Neutrophil (primary cell): ENCODE measurements around the gene NCAM2.

Experiments used
- H3K27ac ChIP-seq: fragments of 200-600 bp; sonication (generic); 2 replicates; pipeline ENCODE4 v1.5.1; 2016; ENCODE audit warnings: mild to moderate bottlenecking, moderate library complexity
- H3K27me3 ChIP-seq: fragments of 200-600 bp; sonication (generic); 2 replicates; pipeline ENCODE4 v1.6.0; 2016; ENCODE audit warnings: mild to moderate bottlenecking
- H3K36me3 ChIP-seq: fragments of 200-600 bp; sonication (generic); 2 replicates; pipeline ENCODE4 v1.5.1; 2017
- H3K4me1 ChIP-seq, 2 experiments: fragments of 200-600 bp in 1 of 2; sonication (generic) in 1 of 2; 1 replicate in 1 of 2; 2 replicates in 1 of 2; pipeline versions ENCODE4 v1.5.1 to v1.6.1; 2013 to 2016; ENCODE audit warnings: low read depth in 1 of 2, low read length in 1 of 2, mild to moderate bottlenecking in 1 of 2, moderate library complexity in 1 of 2; ENCODE audit not compliant: control insufficient read depth in 1 of 2, insufficient read depth in 1 of 2
- H3K4me3 ChIP-seq, 2 experiments: fragments of 200-600 bp in 1 of 2; sonication (generic) in 1 of 2; 1 replicate in 1 of 2; 2 replicates in 1 of 2; pipeline ENCODE4 v1.5.1; 2013 to 2016; ENCODE audit warnings: low read depth in 1 of 2, low read length in 1 of 2, mild to moderate bottlenecking in 1 of 2, moderate library complexity in 1 of 2
- H3K9me3 ChIP-seq: fragments of 200-600 bp; sonication (generic); 2 replicates; pipeline ENCODE4 v1.5.1; 2016
- CTCF ChIP-seq: fragments of 200-600 bp; sonication (generic); IDR thresholded peaks from 2 replicates; pipeline ENCODE4 v1.5.1; 2016; ENCODE audit warnings: antibody characterized with exemption

Gene NCAM2

GRCh38 chr21:21200103-21200938 lies 202.1 kb downstream of the NCAM2 start:
- no peak for TF ChIP-seq CTCF
- Histone ChIP-seq H3K27ac (no peak overlapping the region), H3K4me3 (no peak overlapping the region)

GRCh38 chr21:21200939-21201615 lies 202.9 kb downstream of the NCAM2 start:
- Histone ChIP-seq H3K4me3 (no peak overlapping the region), H3K36me3 (no peaks in the 10 kb centered on the region), H3K4me1 (no peaks in the 10 kb centered on the region), H3K27me3 (no peaks in the 10 kb centered on the region), H3K9me3 (no peaks in the 10 kb centered on the region), H3K27ac (no peak overlapping the region)
- TF ChIP-seq CTCF = no peak

More at GRCh38 chr21:21200103-21200938, 202.1 kb downstream of the NCAM2 start:
- Histone ChIP-seq H3K9me3 (no peaks in the 10 kb centered on the region), H3K36me3 (no peaks in the 10 kb centered on the region), H3K27me3 (no peaks in the 10 kb centered on the region), H3K4me1 (no peaks in the 10 kb centered on the region)

DNA sequence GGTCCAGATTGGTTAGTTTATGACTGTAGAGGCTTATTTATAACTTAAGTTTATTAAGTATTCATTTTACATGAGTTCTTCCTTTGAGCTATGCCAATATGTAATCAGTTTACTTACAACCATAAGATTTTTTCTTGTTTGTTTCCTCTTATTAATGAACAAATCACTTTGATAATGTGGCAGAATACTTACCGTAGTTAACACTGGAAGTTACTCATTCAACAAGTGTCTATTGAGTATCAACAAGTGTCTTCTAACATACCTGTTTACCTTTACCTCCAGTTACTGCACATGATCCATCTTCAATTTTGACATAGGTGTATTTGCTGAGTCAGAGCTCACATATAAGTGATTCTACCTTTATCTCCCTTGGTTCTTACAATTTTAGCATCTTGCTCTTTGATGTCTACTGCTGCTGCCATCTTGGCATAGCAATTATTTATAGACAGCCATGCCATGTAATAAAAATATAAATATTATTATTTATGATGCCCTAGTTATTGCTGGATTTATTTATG lies 205.7 kb downstream of the NCAM2 start:
- H3K4me1 ChIP-seq = no peaks in the 10 kb centered on the region
- H3K27me3 ChIP-seq = no peaks in the 10 kb centered on the region
- no peaks in the 10 kb centered on the region for H3K9me3 ChIP-seq
- H3K4me3 ChIP-seq = no peak overlapping the region
- TF ChIP-seq CTCF = no peak
- no peak overlapping the region for H3K27ac ChIP-seq
- no peaks in the 10 kb centered on the region for H3K36me3 ChIP-seq

DNA sequence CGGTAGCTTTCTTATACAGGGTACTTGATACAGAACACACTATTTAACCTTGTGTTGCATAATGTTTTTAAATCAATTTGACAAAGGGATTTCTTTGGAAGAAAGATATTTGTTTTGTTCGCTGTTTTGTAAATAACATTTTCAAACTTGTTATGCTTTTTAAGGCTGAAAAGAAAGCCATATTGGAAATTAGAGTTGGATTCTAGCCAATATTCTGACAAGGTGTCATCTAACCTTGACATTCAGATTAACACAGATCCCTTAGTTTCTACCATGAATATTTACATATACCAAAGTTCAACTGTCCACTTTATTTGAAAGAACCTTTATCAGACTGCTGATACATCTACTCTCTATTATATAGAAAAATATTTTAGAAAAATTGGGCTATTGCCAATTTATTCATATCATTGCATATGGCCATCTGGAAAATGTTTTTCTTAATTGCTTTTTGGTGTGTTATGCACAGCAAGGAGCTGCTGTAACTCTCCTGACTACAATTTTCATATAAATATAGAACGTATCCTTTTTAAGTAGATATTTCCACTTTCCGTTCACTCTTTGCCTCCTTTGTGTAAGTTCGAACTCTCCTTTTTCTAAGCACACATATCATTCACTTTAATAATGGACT lies 206.3 kb downstream of the NCAM2 start:
- no peak overlapping the region for H3K4me3 ChIP-seq
- no peaks in the 10 kb centered on the region for H3K36me3 ChIP-seq
- TF ChIP-seq CTCF = no peak
- no peaks in the 10 kb centered on the region for H3K9me3 ChIP-seq
- H3K27me3 ChIP-seq = no peaks in the 10 kb centered on the region
- no peaks in the 10 kb centered on the region for H3K4me1 ChIP-seq
- no peak overlapping the region for H3K27ac ChIP-seq

DNA sequence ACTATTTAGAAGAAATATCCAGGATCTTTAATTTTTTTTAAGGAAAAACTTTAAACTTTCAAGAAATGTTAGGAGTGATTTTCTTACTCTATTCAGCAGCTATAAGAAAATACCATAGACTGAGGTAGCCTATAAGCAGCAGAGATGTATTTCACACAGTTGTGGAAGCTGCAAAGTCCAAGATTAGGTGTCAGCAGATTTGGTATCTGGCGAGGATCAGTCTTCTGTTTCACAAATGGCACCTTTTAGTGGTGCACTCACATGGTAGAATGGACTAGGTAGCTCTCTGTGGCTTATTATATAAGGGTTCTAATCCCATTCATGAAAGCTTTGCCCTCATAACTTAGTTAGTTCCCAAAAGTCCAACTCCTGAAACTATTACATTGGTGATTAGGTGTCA lies 207.4 kb downstream of the NCAM2 start:
- no peaks in the 10 kb centered on the region for H3K27me3 ChIP-seq
- no peak overlapping the region for H3K27ac ChIP-seq
- no peak overlapping the region for H3K4me3 ChIP-seq
- H3K36me3 ChIP-seq = no peaks in the 10 kb centered on the region
- no peaks in the 10 kb centered on the region for H3K4me1 ChIP-seq
- TF ChIP-seq CTCF = no peak
- H3K9me3 ChIP-seq = no peaks in the 10 kb centered on the region
